H9 (cell line): ENCODE measurements around the gene CLEC14A. TPM values are rescaled to one million over a fixed set of nuclear protein-coding genes. Genes with fewer than 3 reads are reported as not detected.

Experiments used
- DNase-seq: peaks from one replicate; pipeline ENCODE4 v3.0.0-alpha.2; 2017
- H2AFZ ChIP-seq: one replicate; pipeline ENCODE4 v1.6.1; 2013; ENCODE audit warnings: mild to moderate bottlenecking, low read length, control low read depth, moderate library complexity
- H2AK5ac ChIP-seq: 2 replicates; pipeline ENCODE4 v1.6.1; 2013; ENCODE audit warnings: low read length, control low read depth, mixed read lengths; ENCODE audit not compliant: insufficient read length
- H2BK120ac ChIP-seq: one replicate; pipeline ENCODE4 v1.6.1; 2013; ENCODE audit warnings: low read depth, mild to moderate bottlenecking, low read length, control low read depth, inconsistent platforms; ENCODE audit not compliant: poor library complexity, severe bottlenecking
- H2BK12ac ChIP-seq: 2 replicates; pipeline ENCODE4 v1.6.1; 2013; ENCODE audit warnings: low read length, control low read depth, mixed read lengths, low read depth; ENCODE audit not compliant: insufficient read length
- H2BK15ac ChIP-seq: 2 replicates; pipeline ENCODE4 v1.6.1; 2013; ENCODE audit warnings: low read depth, low read length, control low read depth
- H2BK20ac ChIP-seq: one replicate; pipeline ENCODE4 v1.6.1; 2013; ENCODE audit warnings: low read depth, mild to moderate bottlenecking, low read length, control low read depth, inconsistent platforms; ENCODE audit not compliant: poor library complexity, severe bottlenecking
- H2BK5ac ChIP-seq: 2 replicates; pipeline ENCODE4 v1.6.1; 2013; ENCODE audit warnings: low read length, control low read depth, mixed read lengths; ENCODE audit not compliant: insufficient read length
- H3K14ac ChIP-seq: 2 replicates; pipeline ENCODE4 v1.6.1; 2013; ENCODE audit warnings: low read length, control low read depth; ENCODE audit not compliant: insufficient read depth
- H3K18ac ChIP-seq: 2 replicates; pipeline ENCODE4 v1.6.1; 2013; ENCODE audit warnings: low read depth, mild to moderate bottlenecking, mixed read lengths, low read length, control low read depth; ENCODE audit not compliant: insufficient read length
- H3K23ac ChIP-seq: 2 replicates; pipeline ENCODE4 v1.6.1; 2013; ENCODE audit warnings: low read length, control low read depth, mixed read lengths, low read depth; ENCODE audit not compliant: insufficient read length
- H3K23me2 ChIP-seq: 2 replicates; pipeline ENCODE4 v1.6.1; 2013; ENCODE audit warnings: low read depth, mild to moderate bottlenecking, mixed read lengths, low read length, control low read depth; ENCODE audit not compliant: insufficient read length, poor library complexity, severe bottlenecking
- H3K27ac ChIP-seq: 2 replicates; pipeline ENCODE4 v1.5.1; 2013; ENCODE audit warnings: low read length, control low read depth, mixed read lengths, low read depth; ENCODE audit not compliant: insufficient read length
- H3K27me3 ChIP-seq: 2 replicates; pipeline ENCODE4 v1.6.1; 2013; ENCODE audit warnings: low read length, control low read depth, inconsistent platforms; ENCODE audit not compliant: insufficient read depth
- H3K4ac ChIP-seq: 2 replicates; pipeline ENCODE4 v1.6.1; 2013; ENCODE audit warnings: low read depth, mild to moderate bottlenecking, control low read depth, inconsistent platforms, low read length, moderate library complexity
- H3K4me1 ChIP-seq: 2 replicates; pipeline ENCODE4 v1.6.1; 2013; ENCODE audit warnings: low read length, control low read depth, inconsistent platforms; ENCODE audit not compliant: insufficient read depth
- H3K4me2 ChIP-seq: 2 replicates; pipeline ENCODE4 v1.6.1; 2013; ENCODE audit warnings: low read length, control low read depth, mixed read lengths; ENCODE audit not compliant: insufficient read length, insufficient read depth
- H3K56ac ChIP-seq: 2 replicates; pipeline ENCODE4 v1.6.1; 2013; ENCODE audit warnings: low read depth, mild to moderate bottlenecking, mixed read lengths, low read length, control low read depth; ENCODE audit not compliant: insufficient read length
- H3K79me1 ChIP-seq: 2 replicates; pipeline ENCODE4 v1.6.1; 2013; ENCODE audit warnings: low read depth, mild to moderate bottlenecking, moderate library complexity, low read length, control low read depth, inconsistent platforms; ENCODE audit not compliant: insufficient read depth, poor library complexity, severe bottlenecking
- H3K79me2 ChIP-seq: 2 replicates; pipeline ENCODE4 v1.6.1; 2013; ENCODE audit warnings: low read length, control low read depth, inconsistent platforms; ENCODE audit not compliant: insufficient read depth
- H3K9ac ChIP-seq: 2 replicates; pipeline ENCODE4 v1.6.1; 2013; ENCODE audit warnings: low read length, control low read depth, mixed read lengths; ENCODE audit not compliant: insufficient read length; ENCODE audit errors: extremely low read depth
- H3K9me3 ChIP-seq: one replicate; pipeline ENCODE4 v1.6.1; 2013; ENCODE audit warnings: low read depth, low read length, inconsistent platforms; ENCODE audit not compliant: control insufficient read depth
- H3T11ph ChIP-seq: one replicate; pipeline ENCODE4 v1.6.1; 2013; ENCODE audit warnings: mild to moderate bottlenecking, low read length, control low read depth, inconsistent platforms
- H4K20me1 ChIP-seq: one replicate; pipeline ENCODE4 v1.6.1; 2013; ENCODE audit not compliant: control insufficient read depth, insufficient read length, insufficient read depth
- H4K5ac ChIP-seq: 2 replicates; pipeline ENCODE4 v1.6.1; 2013; ENCODE audit warnings: low read depth, mild to moderate bottlenecking, mixed read lengths, low read length, control low read depth; ENCODE audit not compliant: insufficient read length
- H4K8ac ChIP-seq: replicated peaks from 2 replicates; pipeline ENCODE4 v1.6.1; 2013; ENCODE audit warnings: low read length, control low read depth, mixed read lengths, low read depth; ENCODE audit not compliant: insufficient read length
- H4K91ac ChIP-seq: 2 replicates; pipeline ENCODE4 v1.6.1; 2013; ENCODE audit warnings: low read depth, mild to moderate bottlenecking, moderate library complexity, mixed read lengths, low read length, control low read depth; ENCODE audit not compliant: insufficient read length
- H3K27ac Mint-ChIP-seq, 3 experiments: 2 replicates in 2 of 3; 3 replicates in 1 of 3; pipeline ENCODE4 v1.8.0; 2020 to 2021; ENCODE audit warnings: mixed read lengths in 3 of 3, mild to moderate bottlenecking in 1 of 3, moderate library complexity in 1 of 3
- H3K27me3 Mint-ChIP-seq: 2 replicates; pipeline ENCODE4 v1.8.0; 2021; ENCODE audit warnings: low read depth, mild to moderate bottlenecking, moderate library complexity, mixed read lengths
- H3K36me3 Mint-ChIP-seq, 3 experiments: 2 replicates in 2 of 3; 3 replicates in 1 of 3; pipeline ENCODE4 v1.8.0; 2020 to 2021; ENCODE audit warnings: low read depth in 3 of 3, mixed read lengths in 3 of 3; ENCODE audit not compliant: insufficient read depth in 1 of 3
- H3K4me1 Mint-ChIP-seq, 2 experiments: 2 replicates each; pipeline ENCODE4 v1.8.0; 2020; ENCODE audit warnings: mixed read lengths in 2 of 2
- H3K4me3 Mint-ChIP-seq, 2 experiments: 2 replicates in 1 of 2; 3 replicates in 1 of 2; pipeline ENCODE4 v1.8.0; 2020 to 2021; ENCODE audit warnings: mild to moderate bottlenecking in 2 of 2, mixed read lengths in 2 of 2, moderate library complexity in 1 of 2
- H3K9me3 Mint-ChIP-seq, 2 experiments: 2 replicates in 1 of 2; 3 replicates in 1 of 2; pipeline ENCODE4 v1.8.0; 2020; ENCODE audit warnings: mild to moderate bottlenecking in 2 of 2, mixed read lengths in 2 of 2, moderate library complexity in 1 of 2
- CTCF ChIP-seq: fragments of 200-600 bp; sonication (generic); conservative IDR thresholded peaks from 3 replicates; pipeline ENCODE4 v1.8.0; 2021; ENCODE audit warnings: antibody characterized with exemption, mild to moderate bottlenecking
- total RNA-seq: library from RNA; stranded (reverse); gene quantifications from 2 replicates; pipeline ENCODE4 v1.2.1, GENCODE V29; 2021

The CLEC14A gene
- total RNA-seq, 1 experiment from 2014 or later: not detected

DNA sequence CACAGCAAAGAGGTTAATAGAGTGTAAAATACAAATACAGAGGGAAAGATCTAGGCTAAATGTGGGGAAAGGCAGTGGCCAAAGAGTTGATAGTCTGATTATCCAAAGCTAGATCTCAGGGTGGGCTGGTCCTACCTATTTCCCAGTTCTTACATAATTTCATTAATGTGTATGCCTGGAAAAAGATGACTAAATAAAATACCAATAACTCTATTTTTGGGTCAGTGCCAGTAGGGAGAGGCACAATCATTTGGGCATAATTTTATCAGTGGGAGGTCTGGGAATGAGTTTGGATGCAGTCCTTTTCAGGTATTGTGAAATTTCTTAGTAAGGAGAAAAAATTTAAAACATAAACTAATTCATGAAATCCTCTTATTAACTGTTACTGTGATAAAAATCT is 30.6 kb upstream of the CLEC14A start:
- Histone ChIP-seq H2BK20ac (no peak overlapping the region), H4K5ac (no peak overlapping the region), H3K56ac (no peak overlapping the region), H2BK120ac (no peak overlapping the region), H3K79me2 (no peaks in the 10 kb centered on the region), H4K8ac (no peak overlapping the region), H3K23me2 (no peaks in the 10 kb centered on the region), H3K18ac (no peak overlapping the region), H4K20me1 (no peaks in the 10 kb centered on the region), H3K27ac (no peak overlapping the region), H3K23ac (no peak overlapping the region), H3K9ac (no peak overlapping the region), H3K79me1 (no peaks in the 10 kb centered on the region), H2BK15ac (no peak overlapping the region), H2BK5ac (no peak overlapping the region), H2BK12ac (no peak overlapping the region), H3K4me2 (no peak overlapping the region), H4K91ac (no peak overlapping the region), H3K4ac (no peak overlapping the region), H3T11ph (no peak overlapping the region), H3K14ac (no peak overlapping the region), H3K4me1 (no peaks in the 10 kb centered on the region), H3K27me3 (no peaks in the 10 kb centered on the region), H2AK5ac (no peak overlapping the region), H3K9me3 (no peaks in the 10 kb centered on the region), H2AFZ (no peak overlapping the region)
- H3K27me3 Mint-ChIP-seq: peaks cover 38% of the 10 kb centered on the region
- no peak for DNase-seq
- H3K9me3 Mint-ChIP-seq: no peaks in the 10 kb centered on the region
- no peak for TF ChIP-seq CTCF
- H3K4me3 Mint-ChIP-seq: no peak overlapping the region
- no peaks in the 10 kb centered on the region for H3K4me1 Mint-ChIP-seq
- no peak overlapping the region for H3K27ac Mint-ChIP-seq
- no peaks in the 10 kb centered on the region for H3K36me3 Mint-ChIP-seq
